A549 (cell line): ENCODE data around the gene SLC27A2. TPM values are rescaled to one million over a fixed set of nuclear protein-coding genes. Genes with fewer than 3 reads are reported as not detected.
A peak's percentile ranks its signal among the peaks of the same experiment; 100 is the strongest.

ENCODE experiments used
- ATAC-seq, 2 experiments: fragments of 200-7000 bp in 1 of 2; fragments of >200 bp in 1 of 2; cut with Nextera tagmentation in 1 of 2; cut with Tn5 transposase in 1 of 2; 3 replicates each; pipeline versions ENCODE4 v1.8.0 to v1.9.1; 2018 to 2020; ENCODE audit warnings: mild to moderate bottlenecking in 1 of 2, moderate library complexity in 1 of 2
- CTCF ChIA-PET: fragments of 300-600 bp; sonication (Branson Sonifier 250); formaldehyde crosslinking; extraction: SDS; loops from one replicate; lab custom pipeline; 2021; ENCODE audit warnings: antibody characterized with exemption, inconsistent platforms; lab: Yijun Ruan, JAX
- POLR2A ChIA-PET: fragments of 350-600 bp; formaldehyde crosslinking; extraction: SDS; loops from one replicate; lab custom pipeline; 2021; ENCODE audit warnings: antibody characterized with exemption, inconsistent platforms; lab: Yijun Ruan, JAX
- DNase-seq, 2 experiments: peaks; one replicate each; pipeline versions ENCODE4 v3.0.0 to v3.0.0-alpha.2; 2011 to 2016; ENCODE audit warnings: low read depth in 1 of 2, low spot score in 1 of 2
- FAIRE-seq: peaks from 2 replicates; lab custom pipeline; 2011; peaks lifted over from hg19 to GRCh38; lab: Jason Lieb, UNC
- H3K27ac ChIP-seq, 2 experiments: fragments of >200 bp; sonication (Bioruptor Twin); formaldehyde crosslinking; 3 replicates each; pipeline ENCODE4 v1.5.1; 2016 to 2017
- H3K4me1 ChIP-seq: fragments of >200 bp; sonication (Bioruptor Twin); formaldehyde crosslinking; 3 replicates; pipeline ENCODE4 v1.6.1; 2016
- H3K4me2 ChIP-seq: fragments of >200 bp; sonication (Bioruptor Twin); formaldehyde crosslinking; 3 replicates; pipeline ENCODE4 v1.6.1; 2016
- H3K4me3 ChIP-seq: fragments of >200 bp; sonication (Bioruptor Twin); formaldehyde crosslinking; 3 replicates; pipeline ENCODE4 v1.5.1; 2016
- H3K9me3 ChIP-seq: fragments of >200 bp; sonication (Bioruptor Twin); formaldehyde crosslinking; 3 replicates; pipeline ENCODE4 v1.6.1; 2016
- CHD4 ChIP-seq: fragments of 200-600 bp; sonication (generic); IDR thresholded peaks from 2 replicates; pipeline ENCODE4 v1.6.1; 2016; ENCODE audit warnings: antibody characterized with exemption, mild to moderate bottlenecking, borderline replicate concordance
- EHF ChIP-seq: fragments of 250-450 bp; sonication (Bioruptor Pico); IDR thresholded peaks from 2 replicates; pipeline ENCODE4 v1.5.0; 2020; ENCODE audit warnings: mild to moderate bottlenecking
- ELK1 ChIP-seq: fragments of 150-350 bp; IDR thresholded peaks from 2 replicates; pipeline ENCODE4 v1.6.1; 2014; ENCODE audit warnings: low read depth, mild to moderate bottlenecking, low read length
- EP300 ChIP-seq, 2 experiments: fragments of >200 bp; sonication (Bioruptor Twin); formaldehyde crosslinking; IDR thresholded peaks; 2 replicates in 1 of 2; 3 replicates in 1 of 2; pipeline ENCODE4 v1.6.1; 2016 to 2017
- FOSL2 ChIP-seq, 2 experiments: fragments of 450-650 bp in 1 of 2; fragments of >200 bp in 1 of 2; sonication (Bioruptor Twin) in 1 of 2; formaldehyde crosslinking; IDR thresholded peaks; 2 replicates each; pipeline versions ENCODE4 v1.5.0 to v1.6.1; 2016 to 2020; ENCODE audit warnings: mild to moderate bottlenecking in 1 of 2, moderate library complexity in 1 of 2
- GATA3 ChIP-seq: IDR thresholded peaks from 2 replicates; pipeline ENCODE4 v1.6.1; 2012; ENCODE audit warnings: borderline replicate concordance
- HES2 ChIP-seq: fragments of >200 bp; sonication (Bioruptor Twin); formaldehyde crosslinking; IDR thresholded peaks from 2 replicates; pipeline ENCODE4 v1.6.1; 2016
- HMGXB4 ChIP-seq: fragments of 250-450 bp; sonication (Bioruptor Pico); IDR thresholded peaks from 2 replicates; pipeline ENCODE4 v1.5.0; 2021; ENCODE audit warnings: mild to moderate bottlenecking, moderate library complexity, borderline replicate concordance
- HOXA7 ChIP-seq: fragments of 250-450 bp; sonication (Bioruptor Pico); IDR thresholded peaks from 2 replicates; pipeline ENCODE4 v1.5.0; 2020; ENCODE audit warnings: mild to moderate bottlenecking, moderate library complexity
- HOXB5 ChIP-seq: fragments of 250-450 bp; sonication (Bioruptor Pico); IDR thresholded peaks from 2 replicates; pipeline ENCODE4 v1.5.0; 2020; ENCODE audit warnings: mild to moderate bottlenecking, moderate library complexity
- JUN ChIP-seq, 2 experiments: fragments of >200 bp; sonication (Bioruptor Twin); formaldehyde crosslinking; IDR thresholded peaks; 2 replicates in 1 of 2; 3 replicates in 1 of 2; pipeline ENCODE4 v1.6.1; 2016 to 2017
- KDM1A ChIP-seq: fragments of 200-600 bp; sonication (generic); IDR thresholded peaks from 2 replicates; pipeline ENCODE4 v1.6.1; 2016; ENCODE audit warnings: low read depth, mild to moderate bottlenecking
- KDM5A ChIP-seq: fragments of 200-600 bp; sonication (generic); IDR thresholded peaks from 2 replicates; pipeline ENCODE4 v1.6.1; 2016; ENCODE audit warnings: antibody characterized with exemption, mild to moderate bottlenecking
- MAFK ChIP-seq: fragments of 450-650 bp; IDR thresholded peaks from 2 replicates; pipeline ENCODE4 v1.6.1; 2014; ENCODE audit not compliant: partially characterized antibody
- MAZ ChIP-seq: fragments of 150-350 bp; IDR thresholded peaks from 2 replicates; pipeline ENCODE4 v1.6.1; 2014; ENCODE audit warnings: antibody characterized with exemption, low read depth, low read length, borderline replicate concordance
- MYC ChIP-seq: IDR thresholded peaks from 2 replicates; pipeline ENCODE4 v1.6.1; 2012; ENCODE audit warnings: mild to moderate bottlenecking, inconsistent platforms, low read length, improper control_type of control experiment, borderline replicate concordance
- NFE2L2 ChIP-seq: fragments of 150-350 bp; conservative IDR thresholded peaks from 2 replicates; pipeline ENCODE4 v1.6.1; 2014; ENCODE audit warnings: low read length
- PBX3 ChIP-seq: IDR thresholded peaks from 2 replicates; pipeline ENCODE4 v1.6.1; 2012
- POLR2A ChIP-seq: IDR thresholded peaks from 2 replicates; pipeline ENCODE4 v1.6.1; 2012; ENCODE audit warnings: mild to moderate bottlenecking, low read length
- POLR2AphosphoS2 ChIP-seq: conservative IDR thresholded peaks from 2 replicates; pipeline ENCODE4 v1.6.1; 2012; ENCODE audit warnings: low read length, improper control_type of control experiment, inconsistent platforms
- RAD21 ChIP-seq, 2 experiments: fragments of >200 bp in 1 of 2; sonication (Bioruptor Twin) in 1 of 2; formaldehyde crosslinking in 1 of 2; IDR thresholded peaks in 1 of 2; conservative IDR thresholded peaks in 1 of 2; 2 replicates in 1 of 2; 3 replicates in 1 of 2; pipeline ENCODE4 v1.6.1; 2012 to 2018; ENCODE audit warnings: inconsistent platforms in 1 of 2
- RFX5 ChIP-seq: fragments of 450-650 bp; IDR thresholded peaks from 2 replicates; pipeline ENCODE4 v1.7.1; 2014; ENCODE audit warnings: antibody characterized with exemption, mild to moderate bottlenecking, moderate library complexity
- SMC3 ChIP-seq: fragments of >200 bp; sonication (Bioruptor Twin); formaldehyde crosslinking; IDR thresholded peaks from 3 replicates; pipeline ENCODE4 v1.6.1; 2018; ENCODE audit warnings: inconsistent platforms
- SREBF2 ChIP-seq: fragments of 450-650 bp; IDR thresholded peaks from 2 replicates; pipeline ENCODE4 v1.6.1; 2014; ENCODE audit warnings: mild to moderate bottlenecking, moderate library complexity
- ZC3H11A ChIP-seq: fragments of 450-650 bp; IDR thresholded peaks from 2 replicates; pipeline ENCODE4 v1.6.1; 2014; ENCODE audit warnings: antibody characterized with exemption, mild to moderate bottlenecking
- ZFP36 ChIP-seq: fragments of 450-650 bp; IDR thresholded peaks from 2 replicates; pipeline ENCODE4 v1.6.1; 2014; ENCODE audit warnings: borderline replicate concordance; ENCODE audit not compliant: partially characterized antibody
- ZSCAN20 ChIP-seq: fragments of 250-450 bp; sonication (Bioruptor Pico); IDR thresholded peaks from 2 replicates; pipeline ENCODE4 v1.8.0; 2022; ENCODE audit warnings: mild to moderate bottlenecking, moderate library complexity
- WGBS: methylation state at CpG from one replicate; pipeline ENCODE4 v1.1.6; 2017; ENCODE audit errors: missing lambda C conversion rate; 5-methylcytosine and 5-hydroxymethylcytosine counted together
- polyA plus RNA-seq, 4 experiments: library from polyadenylated mRNA; depleted of rRNA in 3 of 4; stranded (reverse); fragments of >200 nt; fragmentation: RNase III in 1 of 4; extraction: RNeasy Plus Mini Kit Qiagen cat#74134 plus additional on column Dnase treatment in 1 of 4; gene quantifications; 2 replicates in 3 of 4; 3 replicates in 1 of 4; pipeline ENCODE4 v1.2.3, GENCODE V29; 2011 to 2017

The SLC27A2 gene
- polyA plus RNA-seq, 2 of the 4 experiments (the other 2 are of a cell fraction), result 36.0 to 44.1 TPM

- DNase-seq (no peak), FAIRE-seq (no peak), ATAC-seq (no peak)
- Histone ChIP-seq H3K4me1 (no peaks in the 10 kb centered on the region), H3K4me3 (no peak overlapping the region), H3K27ac (no peak overlapping the region), H3K4me2 (no peak overlapping the region), H3K9me3 (peaks cover 6% of the 10 kb centered on the region; the same call in 1 of the 3 replicates)
- WGBS, result 62% methylated on average over 1 of the region's 1 CpG
- TF ChIP-seq HOXB5 (CRISPR knock-in tag) (no peak), HOXA7 (CRISPR knock-in tag) (no peak), EP300 (IDR thresholded peaks at IDR 0.05) (no peak), HMGXB4 (CRISPR knock-in tag) (no peak), ZC3H11A (no peak), FOSL2 (IDR thresholded peaks at IDR 0.05) (no peak), FOSL2 (CRISPR knock-in tag; IDR thresholded peaks at IDR 0.05) (no peak), MYC (no peak), SREBF2 (no peak), JUN (IDR thresholded peaks at IDR 0.05) (no peak), HES2 (no peak), NFE2L2 (no peak), EHF (CRISPR knock-in tag) (no peak), MAZ (no peak), SMC3 (no peak), RAD21 (conservative IDR thresholded peaks at IDR 0.05 in 1 of 2, IDR thresholded peaks at IDR 0.05 in 1 of 2) (no peak)
- CTCF ChIA-PET, result interaction anchor here (0.6 to 1.0 kb wide), 3 partner anchors 35 to 235 kb away, joined by 3 read pairs; no protein-coding TSS in a partner anchor
- POLR2A ChIA-PET, result no interaction called here
Measured at GRCh38 chr15:50218291-50218690, 36.3 kb downstream of the SLC27A2 start.

- no peak overlapping the region for H3K4me3 ChIP-seq
- DNase-seq (no peak), ATAC-seq (no peak), FAIRE-seq (peak; percentile 28)
- H3K27ac ChIP-seq, result no peak overlapping the region
- 85% methylated on average over 1 of the region's 1 CpG for WGBS
- H3K4me2 ChIP-seq, result no peak overlapping the region
- TF ChIP-seq CHD4, result no peak
- no peak for TF ChIP-seq PBX3
- TF ChIP-seq KDM5A, result no peak
- TF ChIP-seq POLR2AphosphoS2, result no peak
- TF ChIP-seq MAFK, result no peak
- no peak for TF ChIP-seq ELK1
- TF ChIP-seq POLR2A, result no peak
- no peak for TF ChIP-seq ZFP36
- no peak for TF ChIP-seq HMGXB4 (CRISPR knock-in tag)
- TF ChIP-seq RFX5, result no peak
- no peak for TF ChIP-seq ZSCAN20
- TF ChIP-seq GATA3, result no peak
- no peak for TF ChIP-seq KDM1A
- TF ChIP-seq HOXA7 (CRISPR knock-in tag), result no peak
- no peak for TF ChIP-seq EHF (CRISPR knock-in tag)
- TF ChIP-seq MYC, result no peak
- no peaks in the 10 kb centered on the region for H3K4me1 ChIP-seq
- CTCF ChIA-PET, result interaction anchor here (0.7 to 1.2 kb wide), 3 partner anchors 35 to 236 kb away, joined by 3 read pairs; no protein-coding TSS in a partner anchor
- H3K9me3 ChIP-seq, result peaks cover 2% of the 10 kb centered on the region; the same call in 1 of the 3 replicates
- POLR2A ChIA-PET, result no interaction called here
Measured at GRCh38 chr15:50218691-50219090, 36.7 kb downstream of the SLC27A2 start.
